ENCODE data around the gene PCGF3.
A peak's percentile ranks its signal among the peaks of the same experiment; 100 is the strongest.
"Not testable (repeated sequence)": the region's sequence is repeated elsewhere in the genome, so short reads cannot be mapped to it uniquely, and the experiment has no call there.

Gene PCGF3

GRCh38 chr4:780255-780654 is 74.6 kb downstream of the PCGF3 start:
- DNase-seq (ENCODE audit: low read depth in 1 of 2, low spot score in 1 of 2) = not testable (repeated sequence)

- no peak for DNase-seq (ENCODE audit: low read depth in 1 of 2, low spot score in 1 of 2)
These were observed 75.3 kb downstream of the PCGF3 start for GRCh38 chr4:780716-781492.

- DNase-seq (ENCODE audit: low read depth in 1 of 2, low spot score in 1 of 2) = peak; percentile 97
These were observed 76.0 kb downstream of the PCGF3 start for GRCh38 chr4:781493-782216.

GRCh38 chr4:784401-785331 is 79.0 kb downstream of the PCGF3 start:
- no peak for DNase-seq (ENCODE audit: low read depth in 1 of 2, low spot score in 1 of 2)

GRCh38 chr4:785332-786073 is 79.9 kb downstream of the PCGF3 start:
- no peak for DNase-seq (ENCODE audit: low read depth in 1 of 2, low spot score in 1 of 2)

GRCh38 chr4:786074-786741 is 80.6 kb downstream of the PCGF3 start:
- no peak for DNase-seq (ENCODE audit: low read depth in 1 of 2, low spot score in 1 of 2)

GRCh38 chr4:786861-787300 is 81.2 kb downstream of the PCGF3 start:
- DNase-seq (ENCODE audit: low read depth in 1 of 2, low spot score in 1 of 2) = no peak

GRCh38 chr4:787561-787981 is 81.9 kb downstream of the PCGF3 start:
- DNase-seq (ENCODE audit: low read depth in 1 of 2, low spot score in 1 of 2) = no peak

GRCh38 chr4:788006-788635 is 82.5 kb downstream of the PCGF3 start:
- no peak for DNase-seq (ENCODE audit: low read depth in 1 of 2, low spot score in 1 of 2)

GRCh38 chr4:788636-789297 is 83.1 kb downstream of the PCGF3 start:
- no peak for DNase-seq (ENCODE audit: low read depth in 1 of 2, low spot score in 1 of 2)

GRCh38 chr4:789571-790465 is 84.2 kb downstream of the PCGF3 start:
- no peak for DNase-seq (ENCODE audit: low read depth in 1 of 2, low spot score in 1 of 2)

- DNase-seq (ENCODE audit: low read depth in 1 of 2, low spot score in 1 of 2) = no peak
These were observed 84.8 kb downstream of the PCGF3 start for GRCh38 chr4:790466-790820.

- no peak for DNase-seq (ENCODE audit: low read depth in 1 of 2, low spot score in 1 of 2)
These were observed 85.7 kb downstream of the PCGF3 start for GRCh38 chr4:791252-791897.

- DNase-seq (ENCODE audit: low read depth in 1 of 2, low spot score in 1 of 2) = peak in 1 of 2 donors; percentile 25
These were observed 86.4 kb downstream of the PCGF3 start for GRCh38 chr4:791898-792625.

- no peak for DNase-seq (ENCODE audit: low read depth in 1 of 2, low spot score in 1 of 2)
These were observed 87.0 kb downstream of the PCGF3 start for GRCh38 chr4:792626-793092.

GRCh38 chr4:793093-793861 is 87.6 kb downstream of the PCGF3 start:
- no peak for DNase-seq (ENCODE audit: low read depth in 1 of 2, low spot score in 1 of 2)
